ENCODE measurements around the gene NANOS3.
A peak's percentile ranks its signal among the peaks of the same experiment; 100 is the strongest.

The NANOS3 gene

GRCh38 chr19:13872339-13872694 is 4.6 kb upstream of the NANOS3 start:
- H3K9me3 ChIP-seq (ENCODE audit: low read length) = no peaks in the 10 kb centered on the region
- no peak overlapping the region for H3K9ac ChIP-seq (ENCODE audit: low read length)
- no peak overlapping the region for H3K27ac ChIP-seq (ENCODE audit: low read depth, low read length)
- peak overlapping the region; percentile 14 to 20 for H3K4me3 ChIP-seq (ENCODE audit: low read depth in 1 of 2, low read length in 2 of 2)
- H3K36me3 ChIP-seq (ENCODE audit: insufficient read depth, low read length) = no peaks in the 10 kb centered on the region
- peaks cover 0 to 6% of the 10 kb centered on the region in 2 donors for H3K27me3 ChIP-seq (ENCODE audit: control insufficient read depth in 1 of 2, insufficient read depth in 2 of 2, low read length in 2 of 2)
- H3K4me1 ChIP-seq (ENCODE audit: insufficient read depth, low read length) = no peaks in the 10 kb centered on the region

GRCh38 chr19:13872695-13873389 is 4.1 kb upstream of the NANOS3 start:
- H3K9ac ChIP-seq (ENCODE audit: low read length) = no peak overlapping the region
- H3K27ac ChIP-seq (ENCODE audit: low read depth, low read length) = no peak overlapping the region
- peak overlapping the region; percentile 14 to 20 for H3K4me3 ChIP-seq (ENCODE audit: low read depth in 1 of 2, low read length in 2 of 2)
- no peaks in the 10 kb centered on the region for H3K9me3 ChIP-seq (ENCODE audit: low read length)
- no peaks in the 10 kb centered on the region for H3K4me1 ChIP-seq (ENCODE audit: insufficient read depth, low read length)
- H3K27me3 ChIP-seq (ENCODE audit: control insufficient read depth in 1 of 2, insufficient read depth in 2 of 2, low read length in 2 of 2) = peaks cover 0 to 6% of the 10 kb centered on the region in 2 donors
- H3K36me3 ChIP-seq (ENCODE audit: insufficient read depth, low read length) = no peaks in the 10 kb centered on the region

GRCh38 chr19:13873834-13874515 is 3.0 kb upstream of the NANOS3 start:
- Histone ChIP-seq H3K4me1 (ENCODE audit: insufficient read depth, low read length) (no peaks in the 10 kb centered on the region), H3K9ac (ENCODE audit: low read length) (no peak overlapping the region), H3K27me3 (ENCODE audit: control insufficient read depth in 1 of 2, insufficient read depth in 2 of 2, low read length in 2 of 2) (peaks cover 0 to 6% of the 10 kb centered on the region in 2 donors), H3K4me3 (ENCODE audit: low read depth in 1 of 2, low read length in 2 of 2) (no peak overlapping the region), H3K36me3 (ENCODE audit: insufficient read depth, low read length) (no peaks in the 10 kb centered on the region), H3K9me3 (ENCODE audit: low read length) (no peaks in the 10 kb centered on the region), H3K27ac (ENCODE audit: low read depth, low read length) (no peak overlapping the region)

- peaks cover 12% of the 10 kb centered on the region for H3K4me1 ChIP-seq (ENCODE audit: insufficient read depth, low read length)
- H3K27me3 ChIP-seq (ENCODE audit: control insufficient read depth in 1 of 2, insufficient read depth in 2 of 2, low read length in 2 of 2) = peaks cover 0 to 6% of the 10 kb centered on the region in 2 donors
- H3K9ac ChIP-seq (ENCODE audit: low read length) = no peak overlapping the region
- H3K36me3 ChIP-seq (ENCODE audit: insufficient read depth, low read length) = no peaks in the 10 kb centered on the region
- no peak overlapping the region for H3K27ac ChIP-seq (ENCODE audit: low read depth, low read length)
- no peak overlapping the region for H3K4me3 ChIP-seq (ENCODE audit: low read depth in 1 of 2, low read length in 2 of 2)
- H3K9me3 ChIP-seq (ENCODE audit: low read length) = no peaks in the 10 kb centered on the region
Observed at GRCh38 chr19:13875824-13876223, 1.1 kb upstream of the NANOS3 start.

- Histone ChIP-seq H3K27me3 (ENCODE audit: control insufficient read depth in 1 of 2, insufficient read depth in 2 of 2, low read length in 2 of 2) (peaks cover 0 to 6% of the 10 kb centered on the region in 2 donors), H3K27ac (ENCODE audit: low read depth, low read length) (no peak overlapping the region), H3K9me3 (ENCODE audit: low read length) (no peaks in the 10 kb centered on the region), H3K36me3 (ENCODE audit: insufficient read depth, low read length) (no peaks in the 10 kb centered on the region), H3K4me1 (ENCODE audit: insufficient read depth, low read length) (peaks cover 18% of the 10 kb centered on the region), H3K4me3 (ENCODE audit: low read depth in 1 of 2, low read length in 2 of 2) (no peak overlapping the region), H3K9ac (ENCODE audit: low read length) (no peak overlapping the region)
Observed at GRCh38 chr19:13877303-13877702, 369 bp downstream of the NANOS3 start.

GRCh38 chr19:13880059-13881043 is 3.4 kb downstream of the NANOS3 start:
- peak overlapping the region; percentile 38 for H3K9ac ChIP-seq (ENCODE audit: low read length)
- peak overlapping the region; percentile 1 for H3K27ac ChIP-seq (ENCODE audit: low read depth, low read length)
- H3K27me3 ChIP-seq (ENCODE audit: control insufficient read depth in 1 of 2, insufficient read depth in 2 of 2, low read length in 2 of 2) = no peaks in the 10 kb centered on the region
- H3K4me3 ChIP-seq (ENCODE audit: low read depth in 1 of 2, low read length in 2 of 2) = peak overlapping the region in 1 of 2 donors; percentile 53
- no peaks in the 10 kb centered on the region for H3K36me3 ChIP-seq (ENCODE audit: insufficient read depth, low read length)
- peaks cover 18% of the 10 kb centered on the region for H3K4me1 ChIP-seq (ENCODE audit: insufficient read depth, low read length)
- H3K9me3 ChIP-seq (ENCODE audit: low read length) = no peaks in the 10 kb centered on the region

- H3K27me3 ChIP-seq (ENCODE audit: control insufficient read depth in 1 of 2, insufficient read depth in 2 of 2, low read length in 2 of 2) = no peaks in the 10 kb centered on the region
- H3K36me3 ChIP-seq (ENCODE audit: insufficient read depth, low read length) = no peaks in the 10 kb centered on the region
- H3K4me1 ChIP-seq (ENCODE audit: insufficient read depth, low read length) = peaks cover 18% of the 10 kb centered on the region
- H3K9me3 ChIP-seq (ENCODE audit: low read length) = no peaks in the 10 kb centered on the region
- no peak overlapping the region for H3K9ac ChIP-seq (ENCODE audit: low read length)
- H3K4me3 ChIP-seq (ENCODE audit: low read depth in 1 of 2, low read length in 2 of 2) = no peak overlapping the region
- H3K27ac ChIP-seq (ENCODE audit: low read depth, low read length) = peak overlapping the region; percentile 1
Observed at GRCh38 chr19:13881251-13881691, 4.3 kb downstream of the NANOS3 start.

GRCh38 chr19:13881692-13882418 is 4.9 kb downstream of the NANOS3 start:
- H3K4me1 ChIP-seq (ENCODE audit: insufficient read depth, low read length) = peaks cover 18% of the 10 kb centered on the region
- no peaks in the 10 kb centered on the region for H3K27me3 ChIP-seq (ENCODE audit: control insufficient read depth in 1 of 2, insufficient read depth in 2 of 2, low read length in 2 of 2)
- H3K36me3 ChIP-seq (ENCODE audit: insufficient read depth, low read length) = no peaks in the 10 kb centered on the region
- no peaks in the 10 kb centered on the region for H3K9me3 ChIP-seq (ENCODE audit: low read length)
- no peak overlapping the region for H3K4me3 ChIP-seq (ENCODE audit: low read depth in 1 of 2, low read length in 2 of 2)
- H3K27ac ChIP-seq (ENCODE audit: low read depth, low read length) = peak overlapping the region; percentile 48
- no peak overlapping the region for H3K9ac ChIP-seq (ENCODE audit: low read length)

- no peaks in the 10 kb centered on the region for H3K27me3 ChIP-seq (ENCODE audit: control insufficient read depth in 1 of 2, insufficient read depth in 2 of 2, low read length in 2 of 2)
- no peak overlapping the region for H3K9ac ChIP-seq (ENCODE audit: low read length)
- H3K27ac ChIP-seq (ENCODE audit: low read depth, low read length) = no peak overlapping the region
Observed at GRCh38 chr19:13882419-13882795, 5.5 kb downstream of the NANOS3 start.

GRCh38 chr19:13882836-13883235 is 5.9 kb downstream of the NANOS3 start:
- Histone ChIP-seq H3K9me3 (ENCODE audit: low read length) (no peaks in the 10 kb centered on the region), H3K36me3 (ENCODE audit: insufficient read depth, low read length) (no peaks in the 10 kb centered on the region), H3K27ac (ENCODE audit: low read depth, low read length) (no peak overlapping the region), H3K27me3 (ENCODE audit: control insufficient read depth in 1 of 2, insufficient read depth in 2 of 2, low read length in 2 of 2) (no peaks in the 10 kb centered on the region), H3K9ac (ENCODE audit: low read length) (no peak overlapping the region), H3K4me3 (ENCODE audit: low read depth in 1 of 2, low read length in 2 of 2) (no peak overlapping the region), H3K4me1 (ENCODE audit: insufficient read depth, low read length) (peaks cover 18% of the 10 kb centered on the region)

More at GRCh38 chr19:13882419-13882795, 5.5 kb downstream of the NANOS3 start:
- Histone ChIP-seq H3K9me3 (ENCODE audit: low read length) (no peaks in the 10 kb centered on the region), H3K4me1 (ENCODE audit: insufficient read depth, low read length) (peaks cover 18% of the 10 kb centered on the region), H3K4me3 (ENCODE audit: low read depth in 1 of 2, low read length in 2 of 2) (no peak overlapping the region), H3K36me3 (ENCODE audit: insufficient read depth, low read length) (no peaks in the 10 kb centered on the region)
